ENCODE measurements around the gene DEPDC7. TPM values are rescaled to one million over a fixed set of nuclear protein-coding genes. Genes with fewer than 3 reads are reported as not detected.

The DEPDC7 gene
- total RNA-seq, 2 experiments from 2014 or later, result 1.6 TPM

DNA sequence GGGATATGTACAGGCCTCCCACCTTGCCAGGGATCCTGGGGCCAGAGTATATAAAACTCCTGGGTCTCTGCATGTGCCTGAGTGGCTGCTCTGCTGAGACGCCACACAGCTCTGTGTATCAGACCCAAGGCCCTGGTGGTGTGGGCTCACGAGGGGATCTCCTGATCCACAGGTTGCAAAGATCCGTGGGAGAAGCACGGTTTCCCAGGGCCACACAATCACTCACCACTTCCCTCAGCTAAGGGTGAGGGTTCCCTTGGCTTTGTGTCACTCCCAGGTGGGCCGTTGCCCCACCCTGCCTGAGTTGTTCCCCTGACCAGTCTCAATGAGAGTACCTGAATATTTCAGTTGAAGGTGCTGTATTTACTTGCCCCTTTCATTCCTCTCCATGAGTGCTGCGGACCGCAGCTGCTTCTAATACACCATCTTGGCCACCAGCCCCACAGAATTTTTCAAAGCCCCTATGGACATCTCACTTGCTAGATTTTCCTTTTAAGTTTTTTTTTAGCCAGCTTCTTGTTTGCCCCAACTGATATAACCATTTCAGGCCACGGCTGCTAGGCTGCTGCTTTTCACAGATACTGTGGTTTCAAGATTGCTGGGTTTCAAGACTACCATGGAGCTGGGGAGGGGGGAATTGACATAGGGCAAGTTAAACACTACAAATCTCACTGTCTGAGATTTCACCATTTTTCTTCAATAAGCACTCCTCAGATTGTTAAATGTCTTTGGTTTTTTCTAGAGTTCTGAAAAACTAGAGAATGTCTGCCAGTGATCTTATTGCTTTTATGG lies 13.7 kb upstream of the DEPDC7 start:
- peaks cover 5% of the 10 kb centered on the region for H3K9me3 Mint-ChIP-seq
- peaks cover 55% of the 10 kb centered on the region for H3K27me3 Mint-ChIP-seq
- H3K27ac Mint-ChIP-seq, result peak overlapping the region; percentile 25
- ChIA-PET CTCF (interaction anchor here (0.9 kb wide), 1 partner anchor 14 kb away, joined by 3 read pairs; the partner anchor contains the start of gene DEPDC7), POLR2A (no interaction called here)
- peaks cover 10% of the 10 kb centered on the region for H3K36me3 Mint-ChIP-seq (ENCODE audit: low read depth)
- DNase-seq, result no peak
- no peak overlapping the region for H3K4me3 Mint-ChIP-seq
- H3K4me1 Mint-ChIP-seq, result peaks cover 26% of the 10 kb centered on the region

DNA sequence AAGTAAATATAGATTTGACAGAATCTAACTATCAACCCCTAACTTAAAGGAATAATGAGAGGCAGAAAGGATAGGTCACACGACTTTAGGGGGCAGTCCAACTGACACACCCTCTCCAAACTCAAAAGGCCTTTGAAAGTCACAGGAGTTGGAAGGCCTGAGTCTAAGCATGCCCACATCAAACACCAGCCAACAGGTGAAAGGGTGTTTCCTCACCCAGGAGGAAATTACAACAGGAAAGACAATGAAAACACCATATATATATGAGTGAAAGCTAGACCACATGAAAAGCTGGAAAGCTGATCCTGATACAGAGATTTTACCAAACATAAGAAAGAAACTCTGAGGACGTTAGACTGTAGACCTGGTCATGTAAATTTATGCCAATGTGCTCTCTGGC lies 10.5 kb upstream of the DEPDC7 start:
- ChIA-PET CTCF (no interaction called here), POLR2A (no interaction called here)
- peaks cover 28% of the 10 kb centered on the region for H3K4me1 Mint-ChIP-seq
- H3K4me3 Mint-ChIP-seq, result no peak overlapping the region
- no peaks in the 10 kb centered on the region for H3K9me3 Mint-ChIP-seq
- peaks cover 48% of the 10 kb centered on the region for H3K27me3 Mint-ChIP-seq
- peak; percentile 40 for DNase-seq
- H3K36me3 Mint-ChIP-seq (ENCODE audit: low read depth), result peaks cover 10% of the 10 kb centered on the region
- no peak overlapping the region for H3K27ac Mint-ChIP-seq

- H3K27ac Mint-ChIP-seq, result no peak overlapping the region
- H3K36me3 Mint-ChIP-seq (ENCODE audit: low read depth), result peaks cover 10% of the 10 kb centered on the region
- H3K4me1 Mint-ChIP-seq, result peaks cover 34% of the 10 kb centered on the region
- no peak for DNase-seq
- no peak overlapping the region for H3K4me3 Mint-ChIP-seq
- no peaks in the 10 kb centered on the region for H3K9me3 Mint-ChIP-seq
- H3K27me3 Mint-ChIP-seq, result peaks cover 50% of the 10 kb centered on the region
- ChIA-PET CTCF (no interaction called here), POLR2A (no interaction called here)
Measured at GRCh38 chr11:33006010-33006409, 9.7 kb upstream of the DEPDC7 start.

GRCh38 chr11:33013755-33014154 lies 1.9 kb upstream of the DEPDC7 start:
- ChIA-PET POLR2A (no interaction called here), CTCF (interaction anchor here (1.2 to 1.5 kb wide), 2 partner anchors 11 to 17 kb away, joined by 3 to 4 read pairs; no protein-coding TSS in a partner anchor)
- DNase-seq, result no peak
- H3K4me3 Mint-ChIP-seq, result no peak overlapping the region
- peaks cover 8% of the 10 kb centered on the region for H3K36me3 Mint-ChIP-seq (ENCODE audit: low read depth)
- H3K4me1 Mint-ChIP-seq, result peaks cover 36% of the 10 kb centered on the region
- H3K27ac Mint-ChIP-seq, result no peak overlapping the region
- H3K9me3 Mint-ChIP-seq, result no peaks in the 10 kb centered on the region
- peaks cover 57% of the 10 kb centered on the region for H3K27me3 Mint-ChIP-seq

GRCh38 chr11:33016654-33017053 lies 976 bp downstream of the DEPDC7 start:
- no peaks in the 10 kb centered on the region for H3K9me3 Mint-ChIP-seq
- POLR2A ChIA-PET, result no interaction called here
- H3K27ac Mint-ChIP-seq, result no peak overlapping the region
- H3K4me1 Mint-ChIP-seq, result peaks cover 22% of the 10 kb centered on the region
- peaks cover 49% of the 10 kb centered on the region for H3K27me3 Mint-ChIP-seq
- H3K36me3 Mint-ChIP-seq (ENCODE audit: low read depth), result peaks cover 4% of the 10 kb centered on the region
- DNase-seq, result no peak
- CTCF ChIA-PET, result interaction anchor here (1.1 to 1.6 kb wide), 2 partner anchors 15 to 23 kb away, joined by 3 to 5 read pairs; partner anchors contain the start of gene TCP11L1
- peak overlapping the region; percentile 74 for H3K4me3 Mint-ChIP-seq

DNA sequence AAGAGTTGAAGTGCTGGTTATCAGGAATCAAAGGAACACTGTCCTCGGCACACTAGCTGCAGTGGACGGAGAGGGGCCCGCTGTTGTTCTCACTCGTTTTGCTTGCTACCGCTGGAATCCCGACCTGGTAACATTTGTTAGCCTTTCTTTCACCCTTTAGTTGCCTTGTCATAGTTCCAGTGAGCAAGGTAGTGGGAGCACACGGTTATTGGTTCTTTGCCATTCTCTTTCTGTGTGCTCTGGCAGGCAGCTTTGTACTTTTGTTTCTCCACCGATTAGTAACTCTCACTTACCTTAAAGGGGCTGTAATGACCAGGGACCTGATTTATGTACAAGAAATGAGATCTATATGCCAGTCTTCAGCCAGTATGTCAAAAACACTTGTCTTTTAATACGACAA lies 1.8 kb downstream of the DEPDC7 start:
- CTCF ChIA-PET, result interaction anchor here (0.8 kb wide), 1 partner anchor 9 kb away, joined by 3 read pairs; no protein-coding TSS in a partner anchor
- H3K36me3 Mint-ChIP-seq (ENCODE audit: low read depth), result peaks cover 4% of the 10 kb centered on the region
- H3K27me3 Mint-ChIP-seq, result peaks cover 49% of the 10 kb centered on the region
- no peak overlapping the region for H3K27ac Mint-ChIP-seq
- no peak overlapping the region for H3K4me3 Mint-ChIP-seq
- POLR2A ChIA-PET, result no interaction called here
- no peaks in the 10 kb centered on the region for H3K9me3 Mint-ChIP-seq
- DNase-seq, result no peak
- H3K4me1 Mint-ChIP-seq, result peaks cover 20% of the 10 kb centered on the region

GRCh38 chr11:33017965-33018364 lies 2.3 kb downstream of the DEPDC7 start:
- CTCF ChIA-PET, result interaction anchor here (0.8 kb wide), 1 partner anchor 10 kb away, joined by 3 read pairs; no protein-coding TSS in a partner anchor
- no peak overlapping the region for H3K4me3 Mint-ChIP-seq
- POLR2A ChIA-PET, result no interaction called here

DNA sequence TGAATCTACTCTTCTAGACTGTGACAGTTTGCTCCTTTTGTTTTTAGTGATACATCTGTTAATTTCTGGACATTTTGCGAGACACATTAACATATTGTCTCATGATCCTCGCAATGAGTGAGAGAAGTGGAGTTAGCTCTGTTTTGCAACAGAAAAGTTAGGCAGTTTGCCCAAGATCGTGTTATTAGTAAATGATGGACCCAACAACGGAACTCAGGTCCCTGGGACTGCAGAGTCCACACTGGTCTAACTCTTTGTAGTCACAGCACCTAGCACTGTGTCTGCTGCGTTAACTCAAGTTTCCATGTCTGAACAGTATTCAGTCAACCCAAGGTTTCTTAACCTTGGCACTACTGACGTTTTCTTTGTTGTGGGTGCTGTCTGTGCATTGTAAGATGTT lies 3.2 kb downstream of the DEPDC7 start:
- DNase-seq, result no peak
- peaks cover 42% of the 10 kb centered on the region for H3K27me3 Mint-ChIP-seq
- CTCF ChIA-PET, result interaction anchor here (0.6 to 1.5 kb wide), 2 partner anchors 11 to 14 kb away, joined by 5 to 10 read pairs; no protein-coding TSS in a partner anchor

More at GRCh38 chr11:33017965-33018364, 2.3 kb downstream of the DEPDC7 start:
- no peak for DNase-seq
- H3K9me3 Mint-ChIP-seq, result no peaks in the 10 kb centered on the region
- H3K27me3 Mint-ChIP-seq, result peaks cover 49% of the 10 kb centered on the region
- no peak overlapping the region for H3K27ac Mint-ChIP-seq
- H3K4me1 Mint-ChIP-seq, result peaks cover 17% of the 10 kb centered on the region
- peaks cover 4% of the 10 kb centered on the region for H3K36me3 Mint-ChIP-seq (ENCODE audit: low read depth)

GRCh38 chr11:33021501-33021900 lies 5.8 kb downstream of the DEPDC7 start:
- ChIA-PET CTCF (interaction anchor here (1.4 to 2.4 kb wide), 2 partner anchors 10 to 11 kb away, joined by 4 to 13 read pairs; no protein-coding TSS in a partner anchor), POLR2A (interaction anchor here (1.0 kb wide), 1 partner anchor 18 kb away, joined by 3 read pairs; the partner anchor contains the start of gene TCP11L1)
- no peak overlapping the region for H3K27ac Mint-ChIP-seq
- no peak for DNase-seq
- H3K9me3 Mint-ChIP-seq, result no peaks in the 10 kb centered on the region
- H3K4me3 Mint-ChIP-seq, result no peak overlapping the region
- peaks cover under 1% of the 10 kb centered on the region for H3K36me3 Mint-ChIP-seq (ENCODE audit: low read depth)
- peaks cover 23% of the 10 kb centered on the region for H3K27me3 Mint-ChIP-seq
- H3K4me1 Mint-ChIP-seq, result peaks cover 5% of the 10 kb centered on the region

More for the DNA sequence above, 3.2 kb downstream of the DEPDC7 start:
- H3K9me3 Mint-ChIP-seq, result no peaks in the 10 kb centered on the region
- H3K36me3 Mint-ChIP-seq (ENCODE audit: low read depth), result peaks cover 4% of the 10 kb centered on the region
- peaks cover 17% of the 10 kb centered on the region for H3K4me1 Mint-ChIP-seq
- no peak overlapping the region for H3K4me3 Mint-ChIP-seq
- no peak overlapping the region for H3K27ac Mint-ChIP-seq
- POLR2A ChIA-PET, result no interaction called here

- ChIA-PET CTCF (interaction anchor here (1.4 to 2.4 kb wide), 2 partner anchors 10 to 11 kb away, joined by 4 to 13 read pairs; no protein-coding TSS in a partner anchor), POLR2A (interaction anchor here (0.5 to 1.0 kb wide), 2 partner anchors 17 to 41 kb away, joined by 3 read pairs; partner anchors contain the start of gene TCP11L1)
- H3K9me3 Mint-ChIP-seq, result no peaks in the 10 kb centered on the region
- H3K4me3 Mint-ChIP-seq, result no peak overlapping the region
- H3K27ac Mint-ChIP-seq, result no peak overlapping the region
- no peak for DNase-seq
- H3K4me1 Mint-ChIP-seq, result peaks cover 4% of the 10 kb centered on the region
- H3K27me3 Mint-ChIP-seq, result peaks cover 19% of the 10 kb centered on the region
- no peaks in the 10 kb centered on the region for H3K36me3 Mint-ChIP-seq (ENCODE audit: low read depth)
Measured at GRCh38 chr11:33021937-33022336, 6.3 kb downstream of the DEPDC7 start.

GRCh38 chr11:33025339-33025722 lies 9.7 kb downstream of the DEPDC7 start:
- Mint-ChIP-seq H3K9me3 (no peaks in the 10 kb centered on the region), H3K4me1 (peaks cover 4% of the 10 kb centered on the region), H3K27ac (no peak overlapping the region), H3K36me3 (ENCODE audit: low read depth) (no peaks in the 10 kb centered on the region), H3K4me3 (no peak overlapping the region), H3K27me3 (no peaks in the 10 kb centered on the region)
- POLR2A ChIA-PET, result no interaction called here
- CTCF ChIA-PET, result interaction anchor here (0.8 to 1.3 kb wide), 2 partner anchors 12 to 14 kb away, joined by 3 read pairs; no protein-coding TSS in a partner anchor
- DNase-seq, result no peak

DNA sequence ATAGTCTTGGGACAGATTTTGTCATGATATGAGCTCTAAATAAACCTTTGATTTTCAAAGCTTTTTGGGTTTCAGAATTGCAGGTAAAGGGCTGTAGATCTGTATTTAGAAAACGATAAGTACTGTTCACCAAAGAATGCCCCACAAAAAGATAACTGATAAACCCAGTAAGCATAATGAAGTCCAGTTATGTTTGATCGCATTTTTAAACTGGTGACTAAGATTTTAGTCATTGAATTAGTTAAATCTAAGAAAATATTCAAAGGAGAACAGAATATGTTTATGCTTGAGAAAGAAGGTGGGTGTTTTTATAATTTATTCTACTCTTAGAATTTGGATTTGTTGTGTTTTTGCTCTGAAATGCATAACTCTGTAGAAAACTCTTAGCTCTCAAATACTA lies 11.6 kb downstream of the DEPDC7 start:
- no peak overlapping the region for H3K4me3 Mint-ChIP-seq
- DNase-seq, result no peak
- no peaks in the 10 kb centered on the region for H3K9me3 Mint-ChIP-seq
- no peak overlapping the region for H3K27ac Mint-ChIP-seq
- H3K27me3 Mint-ChIP-seq, result peaks cover 2% of the 10 kb centered on the region
- H3K36me3 Mint-ChIP-seq (ENCODE audit: low read depth), result no peaks in the 10 kb centered on the region
- no peaks in the 10 kb centered on the region for H3K4me1 Mint-ChIP-seq
- POLR2A ChIA-PET, result no interaction called here
- CTCF ChIA-PET, result interaction anchor here (1.8 kb wide), 1 partner anchor 12 kb away, joined by 5 read pairs; the partner anchor contains the start of gene TCP11L1

DNA sequence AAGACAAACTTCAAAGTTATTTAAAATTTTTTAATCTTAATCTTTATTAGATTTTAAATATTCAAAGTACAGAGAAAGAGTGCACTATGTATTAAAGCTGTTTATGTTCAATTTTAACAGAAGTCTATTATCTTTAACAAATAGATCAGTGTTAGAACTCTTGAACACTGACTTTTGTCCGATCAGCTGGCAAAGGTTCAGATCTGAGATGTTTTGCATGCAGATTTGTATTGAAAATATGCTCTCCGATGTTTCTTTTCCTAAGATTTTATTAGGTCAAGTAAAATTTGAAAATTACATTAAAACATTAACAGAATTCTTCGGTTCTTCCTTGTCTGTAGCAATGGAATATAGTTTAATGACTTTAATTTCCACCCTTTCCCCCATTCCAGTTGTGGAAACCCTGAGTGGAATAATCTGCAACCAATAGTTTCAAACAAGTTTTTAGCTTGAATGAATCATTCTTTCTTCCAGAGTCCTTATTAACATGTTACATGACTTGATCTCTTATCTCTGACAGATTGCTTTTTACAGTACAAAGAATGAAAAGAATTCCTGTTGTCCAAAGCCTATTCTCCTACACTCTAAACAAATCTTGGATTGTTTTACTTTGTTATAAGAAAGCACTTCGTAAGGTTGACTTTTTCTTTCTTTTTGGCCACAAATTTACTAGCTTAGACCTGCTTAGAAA lies 12.3 kb downstream of the DEPDC7 start:
- Mint-ChIP-seq H3K4me3 (no peak overlapping the region), H3K9me3 (no peaks in the 10 kb centered on the region), H3K4me1 (no peaks in the 10 kb centered on the region), H3K27me3 (peaks cover 7% of the 10 kb centered on the region), H3K27ac (no peak overlapping the region), H3K36me3 (ENCODE audit: low read depth) (peaks cover 3% of the 10 kb centered on the region)
- POLR2A ChIA-PET, result no interaction called here
- no peak for DNase-seq
- CTCF ChIA-PET, result interaction anchor here (0.8 to 1.8 kb wide), 2 partner anchors 11 to 37 kb away, joined by 3 to 5 read pairs; partner anchors contain the start of gene TCP11L1

Measured in activated CD4-positive, alpha-beta T cell treated with anti-CD3 and anti-CD28 coated beads, Interleukin-2, amount 10 ng/mL, durations not matched to agents 7 days and 5 days (primary cell).